ENCODE measurements around the gene TP53BP2.

DNA sequence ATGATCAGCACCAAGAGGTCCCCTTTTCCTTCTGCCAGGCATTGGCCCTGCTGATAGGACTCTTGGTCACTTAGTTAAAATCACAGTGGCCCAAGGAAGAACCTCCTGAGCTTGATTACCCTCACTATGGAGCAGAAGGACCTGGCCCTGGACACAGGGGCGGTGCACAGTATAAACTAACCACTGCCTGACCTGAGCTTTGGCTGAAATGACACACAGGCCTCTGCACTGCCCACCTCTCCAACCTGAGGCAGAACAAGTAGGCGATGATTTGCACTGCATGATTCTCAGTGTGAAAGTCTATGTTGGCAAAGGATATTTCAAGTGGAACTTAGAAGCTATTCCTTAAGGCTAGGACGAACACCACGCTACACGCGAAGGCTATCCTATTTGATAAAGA lies 84.9 kb downstream of the TP53BP2 start:
- TF ChIP-seq, protein P1, sequence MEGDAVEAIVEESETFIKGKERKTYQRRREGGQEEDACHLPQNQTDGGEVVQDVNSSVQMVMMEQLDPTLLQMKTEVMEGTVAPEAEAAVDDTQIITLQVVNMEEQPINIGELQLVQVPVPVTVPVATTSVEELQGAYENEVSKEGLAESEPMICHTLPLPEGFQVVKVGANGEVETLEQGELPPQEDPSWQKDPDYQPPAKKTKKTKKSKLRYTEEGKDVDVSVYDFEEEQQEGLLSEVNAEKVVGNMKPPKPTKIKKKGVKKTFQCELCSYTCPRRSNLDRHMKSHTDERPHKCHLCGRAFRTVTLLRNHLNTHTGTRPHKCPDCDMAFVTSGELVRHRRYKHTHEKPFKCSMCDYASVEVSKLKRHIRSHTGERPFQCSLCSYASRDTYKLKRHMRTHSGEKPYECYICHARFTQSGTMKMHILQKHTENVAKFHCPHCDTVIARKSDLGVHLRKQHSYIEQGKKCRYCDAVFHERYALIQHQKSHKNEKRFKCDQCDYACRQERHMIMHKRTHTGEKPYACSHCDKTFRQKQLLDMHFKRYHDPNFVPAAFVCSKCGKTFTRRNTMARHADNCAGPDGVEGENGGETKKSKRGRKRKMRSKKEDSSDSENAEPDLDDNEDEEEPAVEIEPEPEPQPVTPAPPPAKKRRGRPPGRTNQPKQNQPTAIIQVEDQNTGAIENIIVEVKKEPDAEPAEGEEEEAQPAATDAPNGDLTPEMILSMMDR (IDR thresholded peaks at IDR 0.05): no peak
- TF ChIP-seq POLR2AphosphoS5 (IDR thresholded peaks at IDR 0.05): no peak
- no peak for TF ChIP-seq EP300 (IDR thresholded peaks at IDR 0.05)
